Fibroblast of skin of abdomen (primary cell): ENCODE results near the gene FOXG1.

ENCODE experiments used
- DNase-seq: peaks from one replicate; pipeline ENCODE4 v3.0.0-alpha.2; 2013

The FOXG1 gene

GRCh38 chr14:28762303-28762954 lies 4.2 kb upstream of the FOXG1 start:
- DNase-seq: no peak

GRCh38 chr14:28762955-28763326 lies 3.6 kb upstream of the FOXG1 start:
- DNase-seq: no peak

GRCh38 chr14:28763751-28764256 lies 2.8 kb upstream of the FOXG1 start:
- no peak for DNase-seq

GRCh38 chr14:28764257-28765160 lies 2.1 kb upstream of the FOXG1 start:
- DNase-seq: no peak

- no peak for DNase-seq
Observed at GRCh38 chr14:28765169-28765830, 1.3 kb upstream of the FOXG1 start.

GRCh38 chr14:28765831-28766468 lies 637 bp upstream of the FOXG1 start:
- no peak for DNase-seq

GRCh38 chr14:28767030-28767852 lies 654 bp downstream of the FOXG1 start:
- no peak for DNase-seq

GRCh38 chr14:28767853-28768741 lies 1.5 kb downstream of the FOXG1 start:
- no peak for DNase-seq

- no peak for DNase-seq
Observed at GRCh38 chr14:28769276-28769880, 2.8 kb downstream of the FOXG1 start.

GRCh38 chr14:28770061-28770460 lies 3.5 kb downstream of the FOXG1 start:
- no peak for DNase-seq

GRCh38 chr14:28770630-28771029 lies 4.0 kb downstream of the FOXG1 start:
- no peak for DNase-seq

- no peak for DNase-seq
Observed at GRCh38 chr14:28771168-28771567, 4.6 kb downstream of the FOXG1 start.

GRCh38 chr14:28772613-28773012 lies 6.0 kb downstream of the FOXG1 start:
- no peak for DNase-seq

GRCh38 chr14:28773176-28773575 lies 6.6 kb downstream of the FOXG1 start:
- DNase-seq: no peak

GRCh38 chr14:28773861-28774691 lies 7.5 kb downstream of the FOXG1 start:
- peak; percentile 18 for DNase-seq

GRCh38 chr14:28774764-28775735 lies 8.5 kb downstream of the FOXG1 start:
- no peak for DNase-seq

- DNase-seq: no peak
Observed at GRCh38 chr14:28776482-28777266, 10.1 kb downstream of the FOXG1 start.
